Cardiac atrium fibroblast (primary cell): ENCODE results near the gene TGFBR3. TPM values are rescaled to one million over a fixed set of nuclear protein-coding genes. Genes with fewer than 3 reads are reported as not detected.

Experiments used
- total RNA-seq: library from RNA; depleted of rRNA; stranded (reverse); fragments of >200 nt; gene quantifications from 2 replicates; pipeline ENCODE4 v1.2.3, GENCODE V29; 2015

Gene TGFBR3
- 34.7 and 38.8 TPM in 2 replicates for total RNA-seq

DNA sequence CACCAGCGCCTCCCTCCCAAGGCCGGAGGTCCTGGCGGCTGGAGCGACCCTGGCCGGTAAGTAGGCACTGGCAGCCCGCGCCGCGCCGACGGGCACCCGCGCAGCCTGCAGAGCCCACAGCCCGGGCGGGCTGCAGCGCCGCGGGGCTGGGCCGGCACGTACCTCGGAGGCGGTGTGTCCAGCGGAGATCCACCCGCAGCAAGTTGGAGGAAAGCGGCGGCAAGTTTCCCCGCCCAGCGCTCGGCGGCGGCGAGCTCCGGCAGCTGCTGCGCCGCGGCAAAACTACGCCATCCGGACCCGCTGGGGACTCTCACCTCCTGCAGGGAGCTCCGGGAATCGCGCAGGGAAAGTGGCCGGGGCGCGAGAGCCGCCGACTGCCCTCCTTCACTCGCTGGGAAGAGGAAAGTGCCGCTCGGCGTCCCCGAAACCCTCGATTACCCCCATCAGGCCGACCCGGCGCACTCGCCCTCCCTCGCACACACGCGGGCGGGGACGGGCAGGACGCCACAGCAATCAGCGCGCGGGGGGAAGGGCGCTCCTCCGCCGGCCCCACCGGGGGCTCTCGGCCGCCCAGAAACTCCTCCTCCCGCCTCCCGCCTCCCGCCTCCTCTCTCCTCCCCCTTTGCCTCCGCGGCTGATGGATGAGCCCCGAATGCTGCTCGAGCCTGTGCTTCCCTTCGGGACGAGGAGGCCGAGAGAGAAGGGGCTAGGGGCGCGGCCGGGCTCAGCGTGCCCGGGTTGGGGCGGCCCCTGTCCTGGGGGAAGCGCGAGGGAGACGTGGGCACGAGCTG, at the start of gene TGFBR3:
TSS of gene TGFBR3 (minus strand) at position 436 of the 791 bp plus-strand sequence. CDS start 24,620 bp downstream, outside the sequence.

Other genes starting within 250 kb of the TGFBR3 start
- not detected in 2 replicates for gene BRDT, start 63.2 kb upstream of the TGFBR3 start, total RNA-seq
- gene EPHX4, start 143.8 kb upstream of the TGFBR3 start, total RNA-seq = 0.32 TPM in 1 of 2 replicates, not detected in the other
- not detected in 2 replicates for gene SETSIP, start 189.3 kb upstream of the TGFBR3 start, total RNA-seq
- 3.2 and 8.6 TPM in 2 replicates for gene BTBD8, start 194.2 kb upstream of the TGFBR3 start, total RNA-seq